ENCODE results near the gene RASL10B.

RASL10B gene

GRCh38 chr17:35731239-35731916, at the start of gene RASL10B:
Gene RASL10B (plus strand): TSS chr17:35731639. CDS start chr17:35735185, 3,546 bp downstream.
- ChIA-PET CTCF (interaction anchor here (0.6 to 1.2 kb wide), 2 partner anchors 16 to 18 kb away, joined by 3 to 4 read pairs; no protein-coding TSS in a partner anchor), POLR2A (interaction anchor here (0.9 to 1.4 kb wide), 5 partner anchors 9 to 153 kb away, joined by 3 to 5 read pairs (median 4); partner anchors contain the start of genes PEX12 and TAF15)
- no peak for TF ChIP-seq ARNT (IDR thresholded peaks at IDR 0.05)
- TF ChIP-seq SP1 (IDR thresholded peaks at IDR 0.05) = no peak
- no peak for TF ChIP-seq CTBP1 (IDR thresholded peaks at IDR 0.05; ENCODE audit: borderline replicate concordance)
- TF ChIP-seq NFRKB (IDR thresholded peaks at IDR 0.05) = no peak
- no peak for TF ChIP-seq FOXK2 (IDR thresholded peaks at IDR 0.05)
- TF ChIP-seq BHLHE40 (IDR thresholded peaks at IDR 0.05; ENCODE audit: borderline replicate concordance) = no peak
- no peak for TF ChIP-seq LEF1 (IDR thresholded peaks at IDR 0.05; ENCODE audit: borderline replicate concordance)
- TF ChIP-seq FOXA1 (IDR thresholded peaks at IDR 0.05) = no peak
- peak; percentile 12; the same call in 1 of the 2 replicates for TF ChIP-seq FOXM1 (IDR thresholded peaks at IDR 0.05; ENCODE audit: borderline replicate concordance)
- peak; percentile 57 for DNase-seq (ENCODE audit: extremely low spot score)

GRCh38 chr17:35683591-35683990, 47.8 kb upstream of the RASL10B start:
- POLR2A ChIA-PET = no interaction called here
- TF ChIP-seq ARNT (IDR thresholded peaks at IDR 0.05) (no peak), BHLHE40 (IDR thresholded peaks at IDR 0.05; ENCODE audit: borderline replicate concordance) (no peak), CTBP1 (IDR thresholded peaks at IDR 0.05; ENCODE audit: borderline replicate concordance) (no peak), LEF1 (IDR thresholded peaks at IDR 0.05; ENCODE audit: borderline replicate concordance) (no peak), SP1 (IDR thresholded peaks at IDR 0.05) (no peak), SUZ12 (IDR thresholded peaks at IDR 0.05) (no peak), TARDBP (IDR thresholded peaks at IDR 0.05) (no peak), FOXK2 (IDR thresholded peaks at IDR 0.05) (no peak), PKNOX1 (IDR thresholded peaks at IDR 0.05) (no peak), L3MBTL2 (conservative IDR thresholded peaks at IDR 0.05) (no peak), NFRKB (IDR thresholded peaks at IDR 0.05) (no peak), HDGF (IDR thresholded peaks at IDR 0.05; ENCODE audit: borderline replicate concordance) (no peak), ELF4 (IDR thresholded peaks at IDR 0.05) (no peak), FOXM1 (IDR thresholded peaks at IDR 0.05; ENCODE audit: borderline replicate concordance) (no peak), FOXA1 (IDR thresholded peaks at IDR 0.05) (no peak), ZNF384 (IDR thresholded peaks at IDR 0.05) (no peak)
- DNase-seq (ENCODE audit: extremely low spot score) = no peak
- CTCF ChIA-PET = no interaction called here

- CTCF ChIA-PET = no interaction called here
- DNase-seq (ENCODE audit: extremely low spot score) = no peak
- TF ChIP-seq L3MBTL2 (conservative IDR thresholded peaks at IDR 0.05) = no peak
- no peak for TF ChIP-seq FOXK2 (IDR thresholded peaks at IDR 0.05)
- no peak for TF ChIP-seq LEF1 (IDR thresholded peaks at IDR 0.05; ENCODE audit: borderline replicate concordance)
- TF ChIP-seq FOXM1 (IDR thresholded peaks at IDR 0.05; ENCODE audit: borderline replicate concordance) = no peak
- TF ChIP-seq PKNOX1 (IDR thresholded peaks at IDR 0.05) = no peak
- no peak for TF ChIP-seq HDGF (IDR thresholded peaks at IDR 0.05; ENCODE audit: borderline replicate concordance)
- no peak for TF ChIP-seq SP1 (IDR thresholded peaks at IDR 0.05)
- TF ChIP-seq SUZ12 (IDR thresholded peaks at IDR 0.05) = no peak
- no peak for TF ChIP-seq TARDBP (IDR thresholded peaks at IDR 0.05)
- POLR2A ChIA-PET = no interaction called here
Measured at GRCh38 chr17:35684055-35684802, 47.2 kb upstream of the RASL10B start.

GRCh38 chr17:35692512-35693210, 38.8 kb upstream of the RASL10B start:
- CTCF ChIA-PET = no interaction called here
- POLR2A ChIA-PET = no interaction called here
- TF ChIP-seq CTBP1 (IDR thresholded peaks at IDR 0.05; ENCODE audit: borderline replicate concordance) (no peak), NFRKB (IDR thresholded peaks at IDR 0.05) (no peak), SUZ12 (IDR thresholded peaks at IDR 0.05) (no peak), SP1 (IDR thresholded peaks at IDR 0.05) (no peak), BHLHE40 (IDR thresholded peaks at IDR 0.05; ENCODE audit: borderline replicate concordance) (no peak), ELF4 (IDR thresholded peaks at IDR 0.05) (no peak), ARNT (IDR thresholded peaks at IDR 0.05) (no peak), FOXM1 (IDR thresholded peaks at IDR 0.05; ENCODE audit: borderline replicate concordance) (no peak), TARDBP (IDR thresholded peaks at IDR 0.05) (no peak), LEF1 (IDR thresholded peaks at IDR 0.05; ENCODE audit: borderline replicate concordance) (no peak), L3MBTL2 (conservative IDR thresholded peaks at IDR 0.05) (no peak), FOXA1 (IDR thresholded peaks at IDR 0.05) (no peak), ZNF384 (IDR thresholded peaks at IDR 0.05) (no peak), HDGF (IDR thresholded peaks at IDR 0.05; ENCODE audit: borderline replicate concordance) (no peak), FOXK2 (IDR thresholded peaks at IDR 0.05) (no peak)
- no peak for DNase-seq (ENCODE audit: extremely low spot score)

- ChIA-PET CTCF (no interaction called here), POLR2A (no interaction called here)
- no peak for DNase-seq (ENCODE audit: extremely low spot score)
- TF ChIP-seq PKNOX1 (IDR thresholded peaks at IDR 0.05) (no peak), SUZ12 (IDR thresholded peaks at IDR 0.05) (no peak)
Measured at GRCh38 chr17:35693662-35694061, 37.8 kb upstream of the RASL10B start.
